ENCODE results near the gene FOXO3. TPM values are rescaled to one million over a fixed set of nuclear protein-coding genes. Genes with fewer than 3 reads are reported as not detected.

Gene FOXO3
- polyA plus RNA-seq, 1 donor (not counting 4 experiments of a cell fraction or from before 2014, with no cell fraction given), result 17.6 TPM

GRCh38 chr6:108578595-108579327 lies 18.0 kb downstream of the FOXO3 start:
- Histone ChIP-seq H3K79me2 (ENCODE audit: control insufficient read depth, insufficient read depth, low read length) (peaks cover 86% of the 10 kb centered on the region), H3K9me3 (ENCODE audit: control insufficient read depth, low read depth, low read length) (no peaks in the 10 kb centered on the region), H3K27me3 (ENCODE audit: control insufficient read depth, extremely low read depth, insufficient read depth, low read length) (no peaks in the 10 kb centered on the region), H3K9me1 (ENCODE audit: control insufficient read depth, extremely low read depth, insufficient read depth, low read length) (peaks cover 2% of the 10 kb centered on the region), H3K9ac (ENCODE audit: control insufficient read depth, extremely low read depth, insufficient read depth, low read length) (peak overlapping the region; percentile 28), H2AFZ (ENCODE audit: control insufficient read depth, low read length) (no peak overlapping the region), H3K4me1 (ENCODE audit: control insufficient read depth, extremely low read depth, insufficient read depth, low read length) (peaks cover 40% of the 10 kb centered on the region), H3K36me3 (ENCODE audit: control insufficient read depth in 2 of 2, extremely low read depth in 1 of 2, insufficient read depth in 2 of 2, low read length in 2 of 2) (peaks cover 5 to 13% of the 10 kb centered on the region in 2 experiments), H3K4me3 (ENCODE audit: control insufficient read depth in 2 of 3, extremely low read depth in 1 of 3, insufficient read depth in 2 of 3, low read depth in 1 of 3, low read length in 3 of 3) (no peak overlapping the region), H3K27ac (ENCODE audit: control insufficient read depth, insufficient read depth, low read length) (no peak overlapping the region), H3K4me2 (ENCODE audit: control insufficient read depth, extremely low read depth, insufficient read depth, low read depth, low read length) (peak overlapping the region; percentile 12), H4K20me1 (ENCODE audit: control insufficient read depth, extremely low read depth, insufficient read depth, low read length) (peaks cover 18% of the 10 kb centered on the region)
- peak; percentile 63 for FAIRE-seq
- DNase-seq (ENCODE audit: low read depth, low spot score), result no peak
- dilution Hi-C loops (cut with MboI; ENCODE audit: extremely low pct_ligation_motif_present, low sequenced_read_pairs), result no loop called here
- no peak for TF ChIP-seq EZH2 (IDR thresholded peaks at IDR 0.05; ENCODE audit: low read length)
- TF ChIP-seq CTCF (optimal IDR thresholded peaks at IDR 0.05 in 1 of 3, IDR thresholded peaks at IDR 0.05 in 1 of 3, conservative IDR thresholded peaks at IDR 0.05 in 1 of 3; ENCODE audit: extremely low read depth in 1 of 3, insufficient read depth in 2 of 3, low read length in 3 of 3), result no peak

GRCh38 chr6:108579328-108579721 lies 18.6 kb downstream of the FOXO3 start:
- TF ChIP-seq EZH2 (IDR thresholded peaks at IDR 0.05; ENCODE audit: low read length), result no peak
- no peak overlapping the region for H3K4me2 ChIP-seq (ENCODE audit: control insufficient read depth, extremely low read depth, insufficient read depth, low read depth, low read length)
- no peak for FAIRE-seq

More at GRCh38 chr6:108579328-108579721, 18.6 kb downstream of the FOXO3 start:
- Histone ChIP-seq H3K4me1 (ENCODE audit: control insufficient read depth, extremely low read depth, insufficient read depth, low read length) (peaks cover 36% of the 10 kb centered on the region), H3K9me1 (ENCODE audit: control insufficient read depth, extremely low read depth, insufficient read depth, low read length) (peaks cover 2% of the 10 kb centered on the region), H3K9me3 (ENCODE audit: control insufficient read depth, low read depth, low read length) (no peaks in the 10 kb centered on the region), H3K9ac (ENCODE audit: control insufficient read depth, extremely low read depth, insufficient read depth, low read length) (no peak overlapping the region), H4K20me1 (ENCODE audit: control insufficient read depth, extremely low read depth, insufficient read depth, low read length) (peaks cover 20% of the 10 kb centered on the region), H3K27ac (ENCODE audit: control insufficient read depth, insufficient read depth, low read length) (no peak overlapping the region), H3K36me3 (ENCODE audit: control insufficient read depth in 2 of 2, extremely low read depth in 1 of 2, insufficient read depth in 2 of 2, low read length in 2 of 2) (peaks cover 5 to 13% of the 10 kb centered on the region in 2 experiments), H3K79me2 (ENCODE audit: control insufficient read depth, insufficient read depth, low read length) (peaks cover 88% of the 10 kb centered on the region), H2AFZ (ENCODE audit: control insufficient read depth, low read length) (no peak overlapping the region), H3K27me3 (ENCODE audit: control insufficient read depth, extremely low read depth, insufficient read depth, low read length) (no peaks in the 10 kb centered on the region), H3K4me3 (ENCODE audit: control insufficient read depth in 2 of 3, extremely low read depth in 1 of 3, insufficient read depth in 2 of 3, low read depth in 1 of 3, low read length in 3 of 3) (no peak overlapping the region)
- DNase-seq (ENCODE audit: low read depth, low spot score), result no peak
- dilution Hi-C loops (cut with MboI; ENCODE audit: extremely low pct_ligation_motif_present, low sequenced_read_pairs), result no loop called here
